Stimulated activated CD8-positive, alpha-beta memory T cell treated with anti-CD3 and anti-CD28 coated beads, Interleukin-12 subunit alpha, Interleukin-12 subunit beta, amount 100 ng/mL, for 24 hours (primary cell): ENCODE measurements around the gene CBX7.

ENCODE experiments used
- DNase-seq: peaks from one replicate; pipeline ENCODE4 v3.0.0-alpha.2; 2020; ENCODE audit errors: extremely low read depth

The CBX7 gene

GRCh38 chr22:39147335-39148025 lies 5.0 kb downstream of the CBX7 start:
- no peak for DNase-seq

DNA sequence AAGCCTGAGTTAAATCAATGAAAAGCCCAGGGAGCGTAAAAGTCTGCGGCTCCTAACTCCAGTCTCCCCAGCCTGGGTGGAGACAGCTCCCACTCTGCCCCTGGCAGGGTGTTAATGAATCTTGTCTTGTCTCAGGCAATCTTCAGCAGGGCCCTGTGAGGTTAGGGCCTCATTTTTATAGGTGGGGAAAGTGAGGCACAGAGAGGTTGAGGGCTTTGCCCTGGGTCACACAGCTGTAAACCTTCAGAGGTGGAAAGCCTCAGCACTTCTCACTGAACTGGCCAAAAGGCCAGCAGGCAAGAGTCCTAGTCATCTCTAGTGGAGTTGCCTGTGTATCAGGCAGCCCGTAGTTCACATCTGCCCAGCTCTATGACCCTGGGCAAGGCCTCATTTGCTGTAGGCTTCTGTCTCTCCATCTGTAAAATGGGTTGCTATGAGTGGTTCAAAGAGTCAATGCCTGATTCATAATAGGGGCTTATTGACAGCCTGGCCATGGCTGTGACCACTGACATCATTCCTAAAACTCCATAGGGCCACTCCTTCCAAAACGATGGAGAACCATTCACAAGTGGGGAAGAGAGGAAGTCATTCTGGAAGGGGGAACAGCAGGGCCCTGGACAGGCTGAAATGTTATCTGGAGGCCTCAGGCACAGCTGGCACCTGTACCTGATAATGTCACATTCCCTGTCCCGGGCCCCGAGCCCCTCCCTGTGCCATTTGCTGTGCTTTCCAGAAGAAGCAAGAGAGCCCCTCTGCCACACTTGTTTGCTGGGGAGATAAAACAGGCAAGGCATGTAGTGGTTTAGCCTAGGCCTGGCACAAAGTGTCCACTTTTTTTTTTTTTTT lies 6.0 kb downstream of the CBX7 start:
- no peak for DNase-seq

DNA sequence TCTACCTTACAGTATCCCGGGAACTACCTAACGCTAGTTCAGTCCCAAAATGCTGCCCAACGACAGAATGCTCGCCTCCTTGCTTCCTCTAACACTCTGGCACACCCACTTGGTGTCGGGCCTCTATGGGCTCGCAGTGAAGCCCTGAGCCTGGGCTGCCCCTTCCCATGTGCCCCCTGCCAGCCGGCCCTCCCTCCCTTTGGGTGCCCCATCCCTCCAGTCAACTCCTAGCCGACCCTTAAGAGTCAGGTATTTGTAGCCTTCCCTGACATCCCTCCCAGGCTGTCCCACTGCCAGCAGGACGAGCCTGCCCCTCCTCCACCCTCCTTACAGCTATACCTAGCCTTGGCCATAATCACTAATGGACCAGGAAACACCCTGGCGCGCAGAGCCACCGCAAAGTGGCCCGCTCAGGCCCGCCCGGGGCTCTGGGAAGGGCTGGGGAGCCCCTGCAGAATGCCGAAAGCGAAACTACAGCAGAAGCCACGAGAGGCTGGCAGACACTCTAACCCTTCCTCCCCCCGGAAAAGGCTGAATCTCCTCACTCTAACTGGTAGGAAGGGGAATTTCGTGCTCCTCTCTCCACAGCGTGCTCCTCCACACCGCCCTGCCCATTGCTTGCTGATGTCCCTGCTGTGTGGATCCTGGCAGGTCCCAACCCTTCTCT lies 8.2 kb downstream of the CBX7 start:
- no peak for DNase-seq

DNA sequence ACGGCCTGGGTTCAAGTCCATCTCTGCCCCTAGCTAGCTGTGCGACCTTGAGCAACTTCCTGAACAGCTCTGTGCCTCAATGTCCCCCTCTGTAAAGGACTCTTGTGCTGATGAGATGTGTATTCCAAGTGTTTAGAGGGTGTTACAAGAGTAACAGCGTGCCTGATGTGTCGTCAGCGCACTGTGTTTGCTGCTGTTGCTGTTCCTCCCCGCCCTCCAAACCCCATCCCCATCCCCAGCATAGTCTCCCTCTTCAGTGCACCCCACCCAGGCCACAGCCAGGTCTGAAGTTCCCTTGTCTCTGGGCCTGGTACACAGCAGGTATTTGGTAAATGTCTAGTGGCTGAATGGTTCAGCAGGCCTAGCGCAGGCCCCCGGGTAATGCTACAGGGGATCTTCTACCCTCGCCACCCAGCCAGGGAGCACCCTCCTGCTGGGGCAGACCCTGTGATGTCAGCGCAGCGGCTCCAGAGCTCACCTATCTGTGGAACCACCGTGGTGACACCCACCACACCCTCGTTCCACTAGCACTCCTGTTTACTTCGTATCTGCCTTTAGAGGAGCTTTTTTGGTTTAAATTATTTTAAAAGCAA lies 10.3 kb downstream of the CBX7 start:
- no peak for DNase-seq

DNA sequence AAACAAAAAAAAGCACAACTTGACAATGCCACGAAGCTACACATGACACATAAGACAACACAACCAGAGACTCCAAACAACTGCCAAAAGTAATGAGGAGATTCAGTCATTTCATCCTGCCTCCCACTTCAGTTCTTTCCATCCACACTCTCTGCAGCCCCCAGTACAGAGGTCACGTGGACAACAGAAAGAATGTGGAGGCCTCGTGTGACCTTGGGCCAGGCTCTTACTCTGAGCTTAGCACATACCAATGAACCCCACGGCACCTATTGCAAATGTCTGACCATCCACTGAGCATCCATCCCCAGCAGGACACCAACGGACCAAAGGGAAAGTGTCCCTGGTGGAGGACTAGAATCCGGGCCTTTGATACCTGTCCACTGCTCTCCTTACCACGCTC lies 12.5 kb downstream of the CBX7 start:
- DNase-seq: no peak

- DNase-seq: no peak
Measured at GRCh38 chr22:39138357-39138997, 14.0 kb downstream of the CBX7 start.

DNA sequence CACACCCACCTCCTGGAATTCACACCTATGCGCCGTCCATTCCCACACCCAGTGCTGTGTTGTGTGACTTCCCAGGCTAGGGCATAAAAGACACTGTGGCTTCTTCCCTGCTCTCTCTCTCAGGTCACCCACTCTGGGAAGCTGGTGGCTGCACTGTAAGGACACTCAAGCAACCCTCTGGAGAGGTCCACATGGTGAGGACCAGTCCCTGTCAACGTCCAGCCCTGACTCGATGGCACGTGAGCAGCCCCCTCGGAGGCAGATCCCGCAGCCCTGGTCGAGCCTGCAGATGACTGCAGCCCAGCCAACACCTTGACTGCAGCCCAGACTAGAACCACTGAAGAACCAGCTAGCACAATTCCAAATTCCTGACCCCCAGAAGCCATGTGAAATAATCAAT lies 16.2 kb downstream of the CBX7 start:
- no peak for DNase-seq

GRCh38 chr22:39135092-39135896 lies 17.2 kb downstream of the CBX7 start:
- no peak for DNase-seq

GRCh38 chr22:39134366-39135091 lies 18.0 kb downstream of the CBX7 start:
- DNase-seq: no peak

- DNase-seq: no peak
Measured at GRCh38 chr22:39133871-39134270, 18.6 kb downstream of the CBX7 start.

DNA sequence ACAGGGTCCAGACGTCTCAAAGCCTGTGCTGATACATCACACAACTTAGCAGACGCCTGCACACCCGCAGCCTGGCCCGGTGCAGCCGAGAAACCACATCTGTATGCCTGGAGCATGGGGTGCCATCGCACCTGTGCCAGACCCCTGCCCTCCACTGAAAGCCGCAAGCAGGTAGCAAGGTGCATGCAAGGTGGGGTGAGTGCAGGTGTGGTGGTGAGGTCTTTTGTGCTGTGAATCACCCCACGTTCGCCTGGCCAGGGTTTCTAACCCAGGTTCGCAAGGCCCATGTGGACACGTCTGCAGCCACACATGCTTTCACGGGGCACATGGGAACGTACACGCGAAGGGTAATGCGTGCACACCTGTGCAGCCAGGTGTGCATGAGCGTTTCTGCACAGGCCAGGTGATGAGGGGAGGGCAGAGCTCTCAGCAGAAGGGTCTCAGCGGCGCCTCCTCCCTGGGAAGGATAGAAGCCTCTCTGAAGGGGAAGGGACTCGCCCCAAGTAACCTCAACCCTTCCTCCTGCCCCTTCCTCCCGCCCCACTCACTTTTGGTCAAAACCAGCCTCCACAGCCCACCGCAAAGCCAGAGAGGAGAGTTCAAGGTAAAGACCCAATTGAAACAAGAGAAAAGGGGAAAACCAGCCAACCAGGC lies 19.5 kb downstream of the CBX7 start:
- DNase-seq: no peak

DNA sequence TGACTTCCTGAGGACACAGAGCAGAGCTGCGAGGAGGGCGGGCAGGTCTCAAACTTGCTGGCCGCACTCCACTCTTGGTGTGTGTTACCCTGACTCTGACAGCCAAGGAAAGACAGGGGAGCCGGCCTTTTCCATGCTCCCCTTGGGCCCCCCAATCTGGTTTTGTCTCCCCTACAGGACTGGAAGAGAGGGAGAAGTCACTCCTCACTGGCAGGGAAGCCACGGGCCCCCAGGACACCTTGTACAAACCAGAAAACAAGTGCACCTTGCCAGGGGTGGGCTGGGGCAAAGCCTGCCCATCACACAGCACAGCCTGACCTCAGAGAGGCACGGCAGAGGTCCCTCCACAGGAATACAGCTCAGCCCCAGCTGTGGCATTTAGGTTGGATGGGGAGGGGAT lies 20.2 kb downstream of the CBX7 start:
- DNase-seq: no peak

DNA sequence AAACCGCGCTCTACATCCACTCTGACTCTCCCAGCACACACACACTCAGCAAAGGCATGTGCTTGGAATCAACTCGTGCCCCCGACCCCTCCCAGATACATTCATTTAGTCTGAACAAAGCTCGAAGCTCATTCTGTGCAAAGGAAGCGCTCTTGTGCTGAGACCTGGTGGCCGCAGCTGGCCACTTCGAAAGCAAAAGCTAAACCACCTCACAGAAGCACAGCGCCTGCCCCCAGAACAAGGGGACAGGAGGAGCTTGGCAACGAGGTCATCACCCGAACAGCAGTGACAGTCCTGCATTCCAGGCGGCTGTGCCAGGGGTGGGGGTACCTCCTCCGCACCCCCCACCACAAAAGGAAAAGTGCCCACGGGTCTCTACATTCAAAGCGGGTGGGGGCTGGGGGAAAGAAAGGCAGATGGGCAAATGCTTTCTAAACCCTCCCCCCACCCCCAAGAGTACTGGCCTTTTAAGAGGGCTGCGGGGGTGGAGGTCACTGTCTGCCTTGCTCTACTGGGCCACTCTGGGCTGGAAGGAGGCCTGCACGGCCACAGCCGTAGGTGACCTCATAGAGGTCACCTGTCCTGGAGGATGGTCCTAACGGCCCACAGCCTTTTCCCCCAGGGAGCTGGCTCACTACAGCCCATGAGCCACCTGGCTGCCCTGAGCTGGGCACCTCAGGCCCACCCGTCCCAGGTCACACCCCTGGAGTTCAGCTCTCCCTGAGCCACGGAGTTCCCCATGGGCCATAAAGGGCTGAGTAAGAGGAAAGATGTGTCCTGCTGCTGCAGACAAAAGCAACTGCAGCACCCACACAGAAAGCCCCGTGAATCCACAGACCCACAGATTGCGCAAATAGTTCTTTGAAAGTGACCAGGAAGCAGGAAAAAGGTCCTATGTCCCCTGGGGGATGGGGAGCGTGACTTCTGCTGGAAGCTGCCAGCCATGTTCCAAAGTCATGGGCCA lies 21.3 kb downstream of the CBX7 start:
- no peak for DNase-seq

GRCh38 chr22:39130152-39130704 lies 22.3 kb downstream of the CBX7 start:
- no peak for DNase-seq

DNA sequence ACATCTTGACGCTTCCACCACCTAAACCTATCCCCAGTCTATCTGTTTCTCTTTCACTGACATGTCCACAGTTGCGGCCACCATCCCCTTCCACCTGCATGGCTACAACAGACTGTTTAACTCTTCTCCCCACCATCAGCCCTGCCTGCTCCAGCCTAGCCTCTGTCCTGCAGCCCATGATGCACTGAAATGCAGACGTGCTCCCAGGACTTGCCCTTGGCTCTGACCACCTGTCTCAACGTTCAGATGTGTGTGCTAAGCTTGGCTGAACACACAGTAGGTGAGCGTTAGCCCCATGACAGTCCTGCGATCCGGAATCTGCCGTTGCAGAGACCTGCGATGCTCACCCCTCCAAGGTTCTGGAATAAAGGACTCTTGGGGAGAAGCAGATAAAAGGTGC lies 22.7 kb downstream of the CBX7 start:
- DNase-seq: no peak

DNA sequence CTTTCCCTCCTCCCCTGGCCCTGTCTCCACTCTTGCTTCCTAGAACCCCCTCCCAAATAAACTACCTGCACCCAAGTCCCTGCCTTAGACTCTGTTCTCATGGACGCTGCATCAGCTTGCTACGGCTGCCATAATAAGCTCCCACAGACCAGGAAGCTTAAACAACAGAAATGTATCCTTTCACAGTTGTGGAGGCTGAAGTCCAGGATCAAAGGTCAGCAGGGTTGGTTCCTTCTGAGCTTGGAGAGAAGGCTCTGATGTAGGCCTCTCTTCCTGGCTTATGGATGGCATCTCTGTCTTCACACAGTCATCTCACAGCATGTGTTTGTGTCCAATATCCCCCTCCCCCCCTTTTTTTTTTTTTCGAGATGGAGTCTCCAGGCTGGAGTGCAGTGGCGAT lies 23.4 kb downstream of the CBX7 start:
- no peak for DNase-seq

DNA sequence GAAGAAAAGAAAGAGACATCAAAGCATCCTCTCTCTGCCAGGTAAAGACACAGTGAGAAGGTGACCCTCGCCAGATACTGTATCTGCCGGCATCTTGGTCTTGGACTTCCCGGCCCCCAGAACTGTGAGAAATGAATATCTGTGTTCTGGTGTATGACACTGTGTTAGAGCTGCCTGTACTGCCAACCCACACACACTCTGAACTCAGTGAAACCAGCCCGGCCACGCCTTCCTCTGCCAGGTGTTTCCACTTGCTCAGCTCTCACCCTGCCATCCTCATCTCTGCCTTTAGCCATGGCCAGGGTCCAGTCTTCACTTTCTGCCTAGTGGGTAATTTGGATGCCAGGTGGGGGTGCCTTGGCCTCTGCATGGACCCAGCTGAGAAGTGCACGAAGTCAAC lies 24.0 kb downstream of the CBX7 start:
- DNase-seq: no peak

DNA sequence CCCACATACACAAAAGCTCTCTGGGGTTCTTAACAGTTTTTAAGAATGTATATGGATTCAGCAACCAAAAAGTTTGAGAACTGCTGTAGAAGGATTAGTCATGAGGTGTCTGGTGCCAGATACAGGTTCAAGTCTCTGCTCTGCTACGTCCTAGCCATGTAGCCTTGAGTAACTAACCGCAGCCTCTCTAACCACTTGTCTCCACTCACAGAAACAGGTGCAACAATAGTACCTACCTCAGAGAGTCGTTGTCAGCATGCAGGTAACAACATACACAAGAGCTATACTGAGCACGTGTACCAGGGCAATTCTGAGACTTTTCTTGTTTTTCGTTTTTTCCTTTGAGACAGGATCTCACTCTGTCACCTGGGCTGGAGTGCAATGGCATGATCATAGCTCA lies 26.9 kb downstream of the CBX7 start:
- DNase-seq: no peak
